Measurements from ENCODE around the gene ELMOD1.
"Not testable (repeated sequence)": the region's sequence is repeated elsewhere in the genome, so short reads cannot be mapped to it uniquely, and the experiment has no call there.

The ELMOD1 gene

DNA sequence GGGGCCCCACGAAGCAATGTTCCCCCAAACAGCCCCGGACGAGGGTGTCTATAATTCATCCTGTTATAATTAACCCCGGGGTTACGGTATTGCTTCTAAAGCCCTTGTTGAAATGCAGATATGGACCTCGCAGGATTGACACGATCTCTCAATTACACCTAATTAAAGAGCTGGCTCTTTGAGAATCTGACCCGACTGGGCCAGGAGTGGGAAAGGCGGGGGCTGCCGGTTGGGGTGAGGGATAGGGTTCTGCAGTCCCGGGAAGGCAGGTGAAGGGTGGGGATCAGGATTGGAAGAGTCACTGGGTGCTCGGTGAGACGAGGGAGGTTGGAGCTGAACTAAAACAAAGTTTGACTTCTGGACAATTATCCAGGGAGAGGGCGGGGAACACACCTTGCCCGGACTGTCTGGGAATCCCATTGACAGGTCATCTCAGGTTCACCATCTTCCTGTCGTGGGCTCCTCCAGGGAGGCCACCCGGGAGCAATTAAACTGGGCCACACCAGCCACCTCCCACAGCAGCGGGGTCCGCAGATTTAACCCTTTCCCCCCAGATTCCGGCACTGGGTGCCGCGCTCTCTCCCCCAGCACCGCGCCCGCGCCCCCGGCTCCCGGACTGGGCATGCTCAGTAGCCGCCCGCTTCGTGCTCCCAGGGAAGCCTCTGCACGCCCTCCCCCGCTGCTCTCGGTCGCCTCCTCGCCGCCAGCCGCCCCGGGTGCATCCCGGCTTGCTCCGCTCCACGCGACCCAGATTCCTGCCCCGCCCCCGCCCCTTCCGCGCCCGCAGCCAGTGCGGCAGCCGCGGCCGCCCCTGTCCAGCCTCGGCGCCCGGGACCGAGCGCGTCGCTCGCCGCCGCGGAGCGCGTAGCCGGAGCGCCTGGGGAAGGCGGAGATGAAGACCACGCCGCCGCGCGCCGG, at the start of gene ELMOD1:
Gene ELMOD1, plus strand, starts transcription at position 688 of the 918 bp plus-strand sequence. CDS start 27,043 bp downstream, outside the sequence.
- DNase-seq = no peak

DNA sequence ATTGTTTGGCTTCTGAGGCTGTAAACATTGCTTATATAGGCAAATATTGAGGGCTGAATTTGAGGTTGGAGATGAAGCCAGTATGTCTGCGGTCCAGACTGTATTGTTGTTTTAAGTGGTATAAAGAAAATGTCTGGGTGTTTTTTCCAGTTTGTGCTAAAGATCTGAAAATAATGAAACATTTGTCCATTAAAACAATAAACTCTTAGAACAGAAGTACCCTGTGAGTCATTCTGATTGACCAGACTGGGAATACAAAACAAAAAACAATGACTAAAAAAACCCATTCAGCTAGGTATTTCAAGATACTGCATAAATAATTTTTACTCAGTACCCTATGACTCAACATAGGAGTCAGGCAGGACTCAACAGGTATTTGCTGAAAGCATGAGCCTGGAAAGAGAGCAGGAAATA, 45.8 kb upstream of the ELMOD1 start:
- no peak for DNase-seq

DNA sequence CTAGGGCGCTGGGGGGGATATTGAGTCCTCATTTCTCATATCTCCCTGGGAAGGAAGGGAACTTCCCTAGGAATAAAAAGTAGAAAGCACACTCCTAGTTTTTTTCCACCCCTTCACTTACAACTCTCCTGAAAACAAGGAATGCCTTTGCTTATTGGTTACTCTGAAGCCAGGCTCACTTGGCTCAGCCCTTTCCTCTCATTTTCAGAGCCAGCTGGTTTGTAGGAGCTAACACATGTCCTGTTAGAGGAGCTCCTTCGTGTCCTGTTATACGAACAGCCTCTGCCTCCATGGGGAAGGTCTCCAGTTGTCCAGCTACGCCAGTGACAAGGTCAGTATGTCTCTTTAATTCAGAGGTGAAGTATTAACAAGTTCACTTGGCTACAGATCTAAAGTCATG, 43.0 kb upstream of the ELMOD1 start:
- no peak for DNase-seq

DNA sequence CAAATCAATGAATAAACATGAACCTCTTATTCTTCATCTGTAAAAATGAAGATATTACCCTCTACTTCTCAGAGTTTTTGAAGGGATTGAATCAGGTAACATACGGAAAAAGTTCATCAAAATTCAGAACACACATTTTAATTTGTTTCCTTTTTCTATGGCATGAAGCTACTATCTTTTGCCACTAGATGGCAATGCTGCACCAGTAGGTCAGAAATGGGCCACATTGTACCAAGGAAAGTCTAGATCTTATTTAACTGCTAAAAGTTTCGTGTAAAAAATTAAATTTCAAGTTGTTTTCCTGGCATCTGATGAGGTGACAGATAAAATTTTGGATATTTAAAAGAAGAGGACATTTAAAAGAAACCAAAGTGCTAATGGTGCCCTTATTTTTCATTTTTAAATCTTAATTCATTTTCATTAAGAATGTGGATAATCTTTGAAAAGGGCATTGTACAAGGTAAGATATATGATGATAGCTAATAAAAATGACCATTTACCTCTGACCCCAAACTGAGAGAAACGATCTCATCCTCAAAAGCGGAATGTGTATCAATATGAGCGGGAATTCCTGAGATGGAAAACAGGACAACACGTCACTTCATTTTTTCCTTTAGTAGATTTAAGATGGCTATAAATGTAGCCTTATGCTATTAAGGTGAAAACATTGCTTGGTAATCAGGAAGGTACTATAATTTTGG, 41.5 kb upstream of the ELMOD1 start:
- no peak for DNase-seq

DNA sequence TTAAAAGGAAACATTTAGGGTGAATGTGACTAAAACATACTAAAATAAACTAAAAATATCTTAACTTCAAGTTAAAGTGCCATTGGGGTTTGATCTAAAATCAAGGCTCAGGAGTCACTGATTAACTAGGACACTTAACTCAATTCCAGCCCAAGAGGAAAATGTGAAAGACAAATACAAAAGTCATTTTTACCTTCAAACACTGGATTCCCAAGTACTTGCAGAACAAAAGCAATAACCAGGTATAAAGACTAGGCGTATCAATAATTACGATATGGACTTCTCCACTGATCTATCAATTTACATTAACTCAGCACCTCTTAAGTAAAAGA, 41.0 kb upstream of the ELMOD1 start:
- DNase-seq = no peak

DNA sequence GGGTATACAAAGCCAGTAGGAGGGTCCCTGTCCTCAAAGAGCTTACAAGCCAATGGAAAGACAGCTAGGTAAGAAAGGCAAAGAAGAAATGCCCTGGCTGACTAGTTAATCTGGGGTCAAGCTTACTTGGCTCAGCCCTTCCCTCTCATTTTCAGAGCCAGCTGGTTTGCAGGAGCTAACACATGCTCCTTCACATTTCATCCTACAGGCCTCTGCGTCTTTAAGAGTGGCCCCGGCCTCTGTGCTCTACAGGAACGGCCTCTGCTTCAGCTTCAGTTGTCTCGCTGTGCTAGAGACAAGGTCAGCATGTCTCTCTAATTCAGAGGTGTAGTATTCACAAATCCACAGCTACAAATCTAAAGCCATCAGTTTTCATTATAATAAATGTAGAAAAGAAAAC, 40.6 kb upstream of the ELMOD1 start:
- DNase-seq = no peak

DNA sequence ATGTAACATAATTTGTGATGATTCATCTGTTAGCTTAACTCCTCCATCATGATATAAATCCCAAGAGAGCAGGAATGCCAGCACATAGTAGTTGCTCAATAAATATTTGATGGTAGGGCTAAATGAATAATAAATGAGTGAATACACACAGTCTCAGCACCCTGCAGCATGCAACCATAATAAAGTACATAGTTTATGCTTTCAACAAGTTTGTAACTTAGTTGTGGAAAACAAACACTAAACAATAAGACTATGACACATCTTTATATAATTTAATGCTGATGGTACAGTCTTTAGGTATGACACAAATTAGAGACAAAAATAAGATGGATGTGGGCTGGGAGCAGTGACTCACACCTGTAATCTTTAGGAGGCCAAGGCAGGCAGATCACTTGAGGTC, 29.3 kb upstream of the ELMOD1 start:
- no peak for DNase-seq

DNA sequence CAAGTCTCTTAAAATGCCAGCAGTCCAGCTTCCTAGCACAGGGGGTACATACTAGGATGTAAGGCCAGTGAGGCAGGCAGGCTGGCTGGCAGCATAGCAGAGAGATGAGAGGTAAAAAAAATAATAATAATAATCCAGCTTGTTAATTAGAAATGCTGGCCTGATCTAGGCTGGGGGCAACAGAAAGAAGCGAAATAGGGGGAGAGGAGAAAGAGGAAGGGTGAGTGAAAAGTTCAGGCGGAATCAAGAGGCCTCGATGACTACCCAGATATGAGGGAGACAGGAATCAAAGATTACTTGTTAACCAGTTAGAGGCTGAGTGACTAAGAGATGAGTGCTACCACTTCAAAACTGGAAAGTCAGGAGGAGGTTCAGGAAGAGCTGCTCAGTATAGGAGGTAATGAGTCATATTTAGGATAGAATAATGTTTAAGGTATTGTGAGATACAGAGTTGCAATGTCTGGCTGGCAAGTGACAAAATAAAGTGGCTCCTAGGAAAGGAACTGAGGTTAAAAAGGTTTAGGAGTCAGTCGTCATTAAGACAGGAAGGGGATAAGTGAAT, 28.2 kb upstream of the ELMOD1 start:
- DNase-seq = no peak

DNA sequence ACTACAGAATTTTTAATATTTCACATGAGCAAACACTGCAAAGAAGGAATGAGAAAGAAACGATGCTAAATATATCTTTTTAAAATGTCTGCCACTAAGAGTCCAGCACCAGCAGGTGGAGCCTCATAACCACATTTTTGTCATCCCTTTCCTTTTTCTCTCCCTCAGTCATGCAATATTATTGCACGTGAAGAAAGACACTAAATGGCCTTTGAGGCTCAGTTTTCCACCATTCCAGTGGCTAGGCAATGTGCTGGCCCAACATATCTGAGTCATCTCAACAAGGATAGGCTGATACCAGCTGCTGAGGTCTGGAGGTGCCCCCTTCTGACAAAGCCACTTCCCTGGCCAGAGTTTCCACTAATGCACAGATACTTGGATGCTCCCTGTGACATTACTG, 27.2 kb upstream of the ELMOD1 start:
- no peak for DNase-seq

DNA sequence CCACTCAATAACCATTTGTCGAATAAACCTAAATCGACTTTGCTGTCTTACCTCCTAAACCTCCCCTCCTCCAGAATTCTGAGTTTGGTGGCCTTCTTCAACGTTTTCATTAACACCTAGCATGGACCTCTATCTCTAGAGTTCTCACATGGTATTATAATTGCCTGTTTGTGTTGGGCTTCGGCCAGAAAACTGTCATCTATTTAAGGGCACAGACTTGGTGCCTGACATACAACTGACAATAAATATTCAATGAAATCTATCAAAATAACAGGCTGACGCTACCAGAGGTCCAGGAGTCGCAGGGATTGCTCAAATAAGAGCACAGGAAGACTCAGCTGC, 26.1 kb upstream of the ELMOD1 start:
- DNase-seq = no peak

DNA sequence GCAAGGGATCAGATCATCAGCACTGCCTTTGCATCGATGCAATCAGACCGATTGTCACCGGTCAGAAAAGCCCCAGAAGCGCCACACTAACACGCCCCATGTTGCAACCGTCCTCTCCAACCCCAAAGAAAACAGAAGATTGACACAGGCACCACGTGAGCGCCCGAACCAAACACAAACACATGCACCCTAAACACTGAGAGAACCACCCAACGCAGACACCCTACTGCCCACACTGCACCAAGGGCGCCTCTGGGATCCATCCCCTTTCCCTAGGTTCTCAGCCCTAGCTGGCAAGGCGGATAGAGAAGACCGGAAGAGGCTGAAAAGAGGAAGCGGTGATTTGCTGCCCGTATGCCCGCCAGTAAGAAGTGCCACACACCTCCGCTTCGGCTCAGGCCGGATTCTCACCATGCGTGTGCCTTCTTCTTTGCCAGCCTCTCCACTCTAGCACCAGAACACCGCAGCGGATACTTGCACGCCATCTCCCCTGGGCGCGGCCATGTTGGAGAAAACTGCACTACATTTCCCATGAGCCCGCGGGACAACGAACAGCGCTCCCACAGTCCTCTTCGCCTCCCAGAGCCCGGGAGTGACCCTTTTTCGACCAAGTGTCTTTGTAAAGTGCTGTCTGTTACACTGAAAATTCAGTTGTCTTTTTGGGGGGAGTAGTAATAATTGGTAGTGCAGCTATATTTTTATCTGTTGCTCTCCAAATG, 25.6 kb upstream of the ELMOD1 start, which contains the start of gene ALKBH8:
Gene ALKBH8, minus strand, starts transcription at position 517 of the 719 bp plus-strand sequence. CDS start 4,842 bp downstream, outside the sequence.
- DNase-seq = no peak

DNA sequence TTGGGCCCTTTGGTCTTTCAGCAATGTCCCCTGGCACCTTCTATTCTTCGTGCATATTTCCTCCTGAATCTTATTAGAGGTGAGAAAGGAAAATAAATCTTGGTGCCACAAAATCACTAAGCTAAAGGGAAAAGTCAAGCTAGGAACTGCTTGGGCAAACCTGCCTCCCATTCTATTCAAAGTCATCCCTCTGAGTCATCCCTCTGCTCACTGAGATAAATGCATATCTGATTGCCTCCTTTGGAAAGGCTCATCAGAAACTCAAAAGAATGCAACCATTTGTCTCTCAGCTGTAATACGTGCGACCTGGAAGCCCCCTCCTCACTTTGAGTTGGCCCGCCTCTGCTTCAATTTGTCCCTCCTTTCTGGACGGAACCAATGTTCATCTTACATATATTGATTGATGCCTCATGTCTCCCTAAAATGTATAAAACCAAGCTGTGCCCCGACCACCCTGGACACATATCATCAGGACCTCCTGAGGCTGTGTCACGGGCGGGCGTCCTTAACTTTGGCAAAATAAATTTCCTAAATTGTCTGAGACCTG, 24.9 kb upstream of the ELMOD1 start:
- DNase-seq = not testable (repeated sequence)

DNA sequence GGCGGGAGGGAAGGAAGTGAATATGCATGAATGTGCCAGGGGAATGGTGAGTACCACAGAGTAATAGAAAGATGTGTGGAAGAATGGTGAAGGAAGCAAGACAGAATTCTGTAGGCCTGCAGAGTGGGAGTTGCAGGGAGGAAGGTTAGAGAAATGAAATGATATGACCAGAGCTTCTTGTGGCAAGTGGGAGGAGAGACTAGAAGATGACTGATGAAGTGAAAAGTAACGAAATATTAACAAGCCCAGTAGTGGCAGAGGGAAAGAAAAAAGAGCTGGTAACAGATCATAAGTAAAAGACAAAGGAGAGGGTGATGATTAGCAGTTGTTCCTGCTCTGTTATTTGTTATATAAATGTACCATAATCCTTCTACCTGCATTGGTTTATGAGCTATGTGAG, 24.4 kb upstream of the ELMOD1 start:
- no peak for DNase-seq

DNA sequence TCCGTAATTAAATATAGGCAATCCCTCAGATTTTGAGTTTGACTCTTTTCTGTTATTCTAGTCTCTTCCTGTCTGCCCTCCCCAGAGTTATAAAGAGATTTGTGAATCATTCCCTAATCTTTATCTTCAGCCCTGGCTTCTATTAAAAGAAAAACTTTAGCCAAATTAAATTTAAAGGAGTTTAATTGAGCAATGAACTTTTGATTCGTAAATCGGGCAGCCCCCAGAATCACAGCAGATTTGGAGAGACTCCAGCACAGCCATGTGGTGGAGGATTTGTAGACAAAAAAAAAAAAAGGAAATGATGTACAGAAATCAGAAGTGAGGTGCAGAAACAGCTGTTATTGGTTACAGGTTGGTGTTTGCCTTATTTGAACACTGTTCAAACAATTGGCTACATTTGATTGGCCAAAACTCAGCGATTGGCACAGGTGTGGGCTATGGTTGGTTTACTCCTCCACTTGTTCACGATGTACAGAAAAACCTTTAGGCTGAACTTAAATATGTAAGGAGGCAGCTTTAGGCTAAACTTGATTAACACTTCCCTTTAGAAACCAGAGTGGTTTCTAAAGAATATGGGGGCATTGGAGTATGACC, 23.1 kb upstream of the ELMOD1 start:
- DNase-seq = no peak

DNA sequence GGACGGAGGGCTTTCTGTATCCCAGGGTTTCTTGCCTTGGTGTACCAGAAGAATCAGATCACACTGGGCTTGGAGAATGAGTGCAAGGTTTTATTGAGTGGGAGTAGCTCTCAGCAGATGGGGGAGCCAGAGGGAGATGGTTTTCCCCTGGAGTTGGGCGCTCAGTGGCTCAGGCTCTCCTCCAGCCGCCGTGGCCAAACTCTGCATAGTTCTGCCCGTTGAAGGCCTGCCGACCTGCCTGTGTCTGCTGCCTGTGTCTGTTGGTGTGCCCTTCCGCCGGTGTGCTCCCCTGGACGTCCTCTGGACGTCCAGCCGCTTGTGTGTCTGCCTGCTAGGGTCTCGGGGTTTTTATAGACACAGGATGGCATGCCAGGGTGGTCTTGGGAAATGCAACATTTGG, 20.9 kb upstream of the ELMOD1 start:
- no peak for DNase-seq

DNA sequence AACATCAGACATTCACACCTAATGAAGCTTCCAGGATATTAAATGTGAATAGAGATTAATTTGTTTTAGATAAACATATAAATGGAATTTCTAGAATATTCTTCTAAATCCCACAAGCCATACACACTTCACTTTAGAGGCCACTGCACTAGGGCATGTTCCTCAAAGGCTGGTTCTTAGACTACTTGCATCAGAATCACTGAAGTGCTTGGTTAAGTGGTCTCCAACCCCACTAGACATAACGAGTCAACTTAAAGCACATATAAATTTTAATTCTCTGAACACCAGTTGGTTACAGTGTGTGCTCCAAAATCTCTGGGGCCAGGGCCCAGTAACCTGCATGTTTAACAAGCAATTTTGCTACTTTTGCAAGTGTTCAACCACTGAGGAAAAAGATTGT, 17.5 kb upstream of the ELMOD1 start:
- no peak for DNase-seq

DNA sequence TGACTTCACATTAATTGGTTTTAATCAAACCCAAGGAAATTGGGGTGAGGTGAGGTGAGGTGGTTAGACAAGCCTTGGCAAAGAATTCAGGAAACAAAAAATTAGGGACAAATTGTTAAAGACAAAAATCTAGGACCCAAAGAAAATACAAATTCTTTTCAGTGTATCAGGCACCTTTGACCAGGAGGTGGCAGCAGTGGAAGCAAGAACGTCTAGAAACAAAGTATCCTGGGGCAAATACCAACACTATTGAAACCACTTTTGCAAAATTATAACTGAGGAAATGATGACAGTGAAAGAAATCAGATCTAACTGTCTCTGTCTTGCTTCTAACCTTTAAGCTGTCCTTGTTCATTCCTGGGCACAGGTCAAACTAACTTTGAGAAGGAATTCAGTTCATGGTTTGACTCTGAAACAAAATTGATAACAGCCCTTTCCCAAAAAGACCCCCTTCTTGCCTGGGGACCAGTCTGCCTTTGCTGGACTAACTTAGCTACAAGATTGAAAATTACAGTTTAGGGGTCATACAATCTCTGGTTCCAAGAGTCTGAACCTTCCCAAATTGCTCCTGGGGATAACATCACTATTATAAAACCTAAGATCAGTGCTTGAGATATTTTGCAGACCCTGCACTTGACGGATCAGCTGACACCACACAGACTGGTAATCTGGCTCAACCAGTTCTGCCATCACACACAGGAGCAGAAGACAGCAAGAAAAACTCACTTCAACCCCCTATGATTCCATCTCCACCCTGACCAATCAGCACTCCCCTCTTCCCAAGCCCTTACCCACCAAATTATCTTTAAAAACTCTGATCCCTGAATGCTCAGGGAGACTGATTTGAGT, 14.2 kb upstream of the ELMOD1 start:
- DNase-seq = not testable (repeated sequence)

DNA sequence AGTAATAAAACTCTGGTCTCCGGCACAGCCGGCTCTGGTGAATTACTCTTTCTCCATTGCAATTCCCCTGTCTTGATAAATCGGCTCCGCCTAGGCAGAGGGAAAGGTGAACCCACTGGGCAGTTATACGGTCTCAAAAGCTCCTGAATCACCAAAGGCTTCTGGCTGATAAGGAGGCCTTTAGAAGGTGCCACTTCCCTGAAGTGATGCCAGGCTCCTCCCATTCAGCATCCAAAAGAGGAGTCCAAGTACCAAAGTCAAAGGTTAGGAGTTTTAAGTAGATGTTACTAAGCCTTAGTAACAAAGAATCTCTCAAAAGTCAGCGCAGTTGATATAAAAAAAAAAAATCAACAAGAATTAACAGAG, 13.6 kb upstream of the ELMOD1 start:
- no peak for DNase-seq

DNA sequence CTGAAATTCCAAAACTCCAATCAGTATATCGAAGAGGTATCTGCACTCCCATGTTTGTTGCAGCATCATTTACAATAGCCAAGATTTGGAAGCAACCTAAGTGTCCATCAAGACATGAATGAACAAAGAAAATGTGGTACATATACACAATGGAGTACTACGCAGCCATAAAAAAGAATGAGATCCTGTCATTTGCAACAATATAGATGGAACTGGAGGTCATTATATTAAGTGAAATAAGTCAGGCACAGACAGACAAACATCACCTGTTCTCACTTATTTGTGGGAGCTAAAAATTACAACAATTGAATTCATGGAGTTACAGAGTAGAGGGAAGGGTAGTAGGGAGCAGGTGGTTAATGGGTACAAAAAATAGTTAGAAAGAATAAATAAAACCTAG, 11.8 kb upstream of the ELMOD1 start:
- not testable (repeated sequence) for DNase-seq

DNA sequence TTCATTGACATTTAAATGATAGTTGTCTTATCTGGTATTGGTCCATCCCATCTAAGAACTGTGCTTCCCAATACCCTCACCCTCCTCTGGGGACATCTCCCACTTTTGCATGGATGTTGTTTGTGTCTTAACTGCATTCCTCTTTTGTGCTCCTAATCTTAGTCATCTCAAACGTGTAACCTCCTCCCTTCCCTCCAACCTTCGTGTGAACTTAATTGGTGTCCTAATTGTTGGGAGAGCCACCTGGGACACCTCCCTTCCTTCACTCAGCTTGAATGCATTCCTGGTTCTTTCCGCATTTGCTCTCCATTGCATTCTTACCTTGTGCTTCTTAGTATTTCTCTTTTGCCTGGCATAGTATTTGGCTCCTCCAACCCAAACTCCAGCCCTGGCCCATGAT, 9.8 kb upstream of the ELMOD1 start:
- no peak for DNase-seq

DNA sequence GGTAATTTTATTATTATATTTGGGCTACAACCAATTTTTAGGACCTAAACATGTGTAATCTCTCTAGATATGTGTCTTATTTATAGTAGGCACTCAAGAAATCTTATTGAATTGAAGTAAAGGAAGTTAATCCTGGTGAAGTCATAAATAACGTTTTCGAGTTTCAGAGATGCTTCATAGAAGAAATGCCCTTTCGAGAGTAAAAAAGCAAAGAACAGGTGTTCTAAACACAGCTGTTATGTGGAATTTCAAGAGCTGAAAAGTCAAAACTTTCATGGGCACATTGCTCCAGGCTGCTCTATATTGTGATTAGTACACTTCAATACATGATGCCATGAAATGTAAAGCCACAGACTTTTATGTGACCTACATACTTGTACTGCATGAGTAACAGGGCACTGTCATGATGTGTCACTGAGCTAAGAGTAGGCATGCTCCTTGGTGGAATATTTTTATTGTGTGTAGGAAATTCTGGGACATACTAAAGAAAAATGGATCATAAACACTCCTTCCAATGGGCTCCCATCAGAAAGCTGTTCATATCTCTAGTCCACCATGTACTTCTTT, 7.2 kb upstream of the ELMOD1 start:
- DNase-seq = no peak

Data from NCI-H1436 treated with DMSO at 0.1 percent for 48 hours (cell line).